Aorta (tissue), 5 donors: ENCODE data around the gene HLA-DMB. TPM values are rescaled to one million over a fixed set of nuclear protein-coding genes. Genes with fewer than 3 reads are reported as not detected.

Experiments used
- ATAC-seq: fragments of 200-7000 bp; cut with Tn5 transposase; one replicate; pipeline ENCODE4 v1.9.1; 2022; ENCODE audit warnings: moderate library complexity; ENCODE audit not compliant: low FRiP score
- DNase-seq, 2 donors: peaks; one replicate each; pipeline ENCODE4 v3.0.0-alpha.2; 2020
- H3K27ac ChIP-seq, 2 donors: one replicate each; pipeline ENCODE4 v1.5.1; 2013; ENCODE audit warnings: low read length in 2 of 2, mild to moderate bottlenecking in 2 of 2, moderate library complexity in 2 of 2, control low read depth in 1 of 2, inconsistent platforms in 1 of 2, low read depth in 1 of 2
- H3K27me3 ChIP-seq, 2 donors: one replicate each; pipeline ENCODE4 v1.6.1; 2013; ENCODE audit warnings: control low read depth in 1 of 2, low read length in 1 of 2, mild to moderate bottlenecking in 1 of 2, moderate library complexity in 1 of 2; ENCODE audit not compliant: insufficient read depth in 2 of 2, control insufficient read depth in 1 of 2
- H3K36me3 ChIP-seq, 2 donors: one replicate each; pipeline ENCODE4 v1.6.1; 2013; ENCODE audit warnings: control low read depth in 1 of 2, low read length in 1 of 2, mild to moderate bottlenecking in 1 of 2; ENCODE audit not compliant: insufficient read depth in 2 of 2, control insufficient read depth in 1 of 2
- H3K4me1 ChIP-seq, 2 donors: one replicate each; pipeline ENCODE4 v1.6.1; 2013; ENCODE audit warnings: low read length in 2 of 2, control low read depth in 1 of 2, mild to moderate bottlenecking in 1 of 2, moderate library complexity in 1 of 2; ENCODE audit not compliant: insufficient read depth in 2 of 2, control insufficient read depth in 1 of 2
- H3K4me3 ChIP-seq, 2 donors: one replicate each; pipeline ENCODE4 v1.5.1; 2013; ENCODE audit warnings: low read length in 2 of 2, control low read depth in 1 of 2, mild to moderate bottlenecking in 1 of 2
- H3K9me3 ChIP-seq: one replicate; pipeline ENCODE4 v1.6.1; 2013; ENCODE audit warnings: mild to moderate bottlenecking, low read length; ENCODE audit not compliant: control insufficient read depth
- WGBS, 2 donors: extraction: QIAGEN DNeasy Blood & Tissue Kit; methylation state at CpG; one replicate each; pipeline ENCODE4 v1.1.7; 2013; 5-methylcytosine and 5-hydroxymethylcytosine counted together
- intact Hi-C, 2 donors: fragments of 100-400 bp; cut with DNase I; formaldehyde crosslinking; loops; one replicate each; pipeline versions ENCODE4 v1.14.2 to v1.15.0; 2022
- polyA plus RNA-seq, 2 donors: library from polyadenylated mRNA; stranded (reverse); fragments of 200-250 nt; gene quantifications; one replicate each; pipeline ENCODE4 v1.2.3, GENCODE V29; 2013
- total RNA-seq, 2 donors: library from RNA; stranded (reverse); fragmentation: NEBNext Ultra II Directional; extraction: Animal tissue kit (Norgen Biotek cat#: 25700); gene quantifications; one replicate each; pipeline ENCODE4 v1.2.1, GENCODE V29; 2021
- donor health status: healthy with polysubstance abuse.
- donor health status: Bipolar disorder and iron deficiency.
- donor health status: DM: no; HTN: no; CAD: no.
- donor health status: DM: no; HTN: no; CAD: no.
- donor health status: DM: yes; HTN: yes; CAD: no.

HLA-DMB gene
- total and polyA plus RNA-seq, 4 donors = 3.6 to 73.1 (median 27.9) TPM

- H3K27me3 ChIP-seq = no peaks in the 10 kb centered on the region
- no peaks in the 10 kb centered on the region for H3K4me1 ChIP-seq
- DNase-seq = no peak
- no peak overlapping the region for H3K4me3 ChIP-seq
- no peaks in the 10 kb centered on the region for H3K9me3 ChIP-seq
- no peak overlapping the region for H3K27ac ChIP-seq
- ATAC-seq = no peak
- intact Hi-C loops = no loop called here
- WGBS, 2 donors = 57 to 64% methylated on average over 1 of the region's 1 CpG
- no peaks in the 10 kb centered on the region for H3K36me3 ChIP-seq
These were observed 27.9 kb downstream of the HLA-DMB start for GRCh38 chr6:32912951-32913350.

GRCh38 chr6:32908897-32909296 lies 31.9 kb downstream of the HLA-DMB start:
- intact Hi-C loops = no loop called here
- WGBS, 2 donors = 80 to 88% methylated on average over 2 of the region's 2 CpGs
- no peak for ATAC-seq

DNA sequence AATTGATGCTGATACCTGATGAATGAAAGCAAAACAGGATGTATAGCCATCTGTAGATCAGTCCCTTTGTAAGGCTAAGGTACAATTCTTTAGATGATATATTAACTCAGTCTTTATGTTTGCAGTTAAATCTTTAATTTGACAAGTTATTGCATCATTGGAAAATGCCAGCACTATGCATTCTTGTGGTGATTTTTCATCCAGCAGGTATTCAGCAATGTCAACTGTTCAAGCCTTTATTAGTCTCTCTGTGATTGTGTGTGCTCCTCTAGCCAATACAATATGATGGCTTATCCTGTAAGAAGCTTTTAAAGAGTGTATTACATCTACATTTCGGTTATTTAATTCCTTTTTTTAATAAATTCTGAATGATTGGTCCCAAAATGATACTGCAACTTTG lies 34.3 kb downstream of the HLA-DMB start:
- H3K9me3 ChIP-seq = no peaks in the 10 kb centered on the region
- 76 to 90% methylated on average over 1 of the region's 1 CpG for WGBS, 2 donors
- H3K36me3 ChIP-seq = no peaks in the 10 kb centered on the region
- no peak overlapping the region for H3K4me3 ChIP-seq
- ATAC-seq (no peak), DNase-seq (no peak)
- H3K27me3 ChIP-seq = no peaks in the 10 kb centered on the region
- intact Hi-C loops = no loop called here
- no peak overlapping the region for H3K27ac ChIP-seq
- H3K4me1 ChIP-seq = no peaks in the 10 kb centered on the region

More at GRCh38 chr6:32908897-32909296, 31.9 kb downstream of the HLA-DMB start:
- no peaks in the 10 kb centered on the region for H3K36me3 ChIP-seq
- no peak for DNase-seq
- no peaks in the 10 kb centered on the region for H3K27me3 ChIP-seq
- H3K9me3 ChIP-seq = no peaks in the 10 kb centered on the region
- H3K4me1 ChIP-seq = no peaks in the 10 kb centered on the region
- H3K27ac ChIP-seq = no peak overlapping the region
- no peak overlapping the region for H3K4me3 ChIP-seq

- intact Hi-C loops = no loop called here
- Histone ChIP-seq H3K4me3 (no peak overlapping the region), H3K4me1 (no peaks in the 10 kb centered on the region), H3K36me3 (no peaks in the 10 kb centered on the region), H3K27me3 (no peaks in the 10 kb centered on the region), H3K9me3 (no peaks in the 10 kb centered on the region), H3K27ac (no peak overlapping the region)
- WGBS, 2 donors = 82 to 89% methylated on average over 2 of the region's 2 CpGs
- DNase-seq (no peak), ATAC-seq (no peak)
These were observed 35.8 kb downstream of the HLA-DMB start for GRCh38 chr6:32905078-32905477.

- Histone ChIP-seq H3K27me3 (no peaks in the 10 kb centered on the region), H3K36me3 (no peaks in the 10 kb centered on the region), H3K4me3 (no peak overlapping the region), H3K9me3 (no peaks in the 10 kb centered on the region), H3K27ac (no peak overlapping the region), H3K4me1 (no peaks in the 10 kb centered on the region)
- ATAC-seq = no peak
- intact Hi-C loops = no loop called here
- no peak for DNase-seq
These were observed 36.9 kb downstream of the HLA-DMB start for GRCh38 chr6:32903952-32904351.

- intact Hi-C loops = loop anchor here in 1 of 2 donors (5.0 kb wide), 1 partner anchor 47 kb away; the partner anchor contains the start of gene HLA-DMB
- H3K9me3 ChIP-seq = no peaks in the 10 kb centered on the region
- H3K36me3 ChIP-seq = peaks cover 0 to 2% of the 10 kb centered on the region in 2 donors
- peak; percentile 23 for ATAC-seq
- no peaks in the 10 kb centered on the region for H3K27me3 ChIP-seq
- H3K27ac ChIP-seq = no peak overlapping the region
- DNase-seq = no peak
- peak overlapping the region; percentile 52 to 78 for H3K4me3 ChIP-seq
- 0 to 1% methylated on average over 8 of the region's 8 CpGs for WGBS, 2 donors
- H3K4me1 ChIP-seq = no peaks in the 10 kb centered on the region
These were observed 45.9 kb downstream of the HLA-DMB start for GRCh38 chr6:32895006-32895345.

DNA sequence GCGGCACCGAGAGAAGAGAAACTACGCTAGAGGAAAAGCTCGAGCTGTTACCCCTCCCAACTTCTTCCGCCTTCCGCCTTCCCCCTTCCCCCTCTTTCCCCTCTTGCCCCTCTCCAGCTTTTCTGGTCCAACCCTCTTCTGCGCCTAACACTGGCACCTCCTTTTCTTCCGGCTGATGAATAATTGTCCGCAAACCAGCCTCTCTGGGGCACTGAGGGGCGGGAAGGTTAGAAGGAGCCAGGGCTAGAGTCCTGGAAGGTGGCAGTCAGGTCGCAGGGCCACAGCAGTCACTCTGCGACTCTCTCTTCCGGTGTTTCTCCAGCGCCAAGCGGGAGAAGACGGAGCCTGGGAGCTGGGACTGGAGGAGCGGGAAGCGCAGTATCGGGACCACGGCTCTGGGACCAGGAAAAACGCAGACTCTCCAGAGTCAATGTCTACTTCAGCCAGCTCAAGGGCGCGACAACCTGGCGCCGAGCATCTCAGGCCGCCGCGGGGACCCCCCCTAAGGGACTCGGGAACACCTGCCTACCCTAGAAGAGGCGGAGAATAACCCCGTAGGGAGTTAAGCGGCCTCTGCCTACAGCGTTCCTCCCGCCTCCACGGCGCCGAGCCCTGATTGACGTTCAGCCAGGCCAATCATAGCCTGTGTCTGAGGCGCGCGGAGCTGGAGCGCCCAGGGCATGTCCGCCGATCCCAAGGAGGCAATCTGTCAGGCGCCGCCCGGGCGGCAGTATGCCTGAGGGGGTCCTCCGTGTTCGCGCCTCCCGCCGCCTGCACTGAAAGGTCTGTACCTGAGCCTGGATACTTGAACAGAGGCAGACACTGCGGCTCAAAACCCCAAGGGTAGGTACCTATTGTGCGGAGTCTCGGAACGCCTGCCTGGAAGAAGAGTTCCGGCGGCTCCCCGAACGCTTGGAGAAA lies 46.5 kb downstream of the HLA-DMB start:
- H3K4me3 ChIP-seq = peak overlapping the region; percentile 52 to 78
- H3K4me1 ChIP-seq = no peaks in the 10 kb centered on the region
- H3K27ac ChIP-seq = peak overlapping the region in 1 of 2 donors; percentile 49
- no peaks in the 10 kb centered on the region for H3K27me3 ChIP-seq
- peaks cover 0 to 2% of the 10 kb centered on the region in 2 donors for H3K36me3 ChIP-seq
- DNase-seq (peak; percentile 95 to 97), ATAC-seq (peak; percentile 100)
- H3K9me3 ChIP-seq = no peaks in the 10 kb centered on the region
- intact Hi-C loops = loop anchor here (5.0 kb wide), 2 partner anchors 38 to 48 kb away; partner anchors contain the start of gene HLA-DMB (in 1 of the 2)
- WGBS, 2 donors = 0 to 1% methylated on average over 60 to 61 of the region's 61 CpGs

GRCh38 chr6:32890831-32891230 lies 50.0 kb downstream of the HLA-DMB start:
- no peaks in the 10 kb centered on the region for H3K27me3 ChIP-seq
- 58 to 75% methylated on average over 1 of the region's 1 CpG for WGBS, 2 donors
- no peak overlapping the region for H3K4me3 ChIP-seq
- no peaks in the 10 kb centered on the region for H3K9me3 ChIP-seq
- no peak overlapping the region for H3K27ac ChIP-seq
- DNase-seq (no peak), ATAC-seq (no peak)
- no peaks in the 10 kb centered on the region for H3K4me1 ChIP-seq
- no peaks in the 10 kb centered on the region for H3K36me3 ChIP-seq
- intact Hi-C loops = loop anchor here in 1 of 2 donors (5.0 kb wide), 1 partner anchor 41 kb away; no protein-coding TSS in a partner anchor

GRCh38 chr6:32889533-32889932 lies 51.3 kb downstream of the HLA-DMB start:
- 78 to 80% methylated on average over 1 of the region's 1 CpG for WGBS, 2 donors
- Histone ChIP-seq H3K4me1 (no peaks in the 10 kb centered on the region), H3K27ac (no peak overlapping the region), H3K36me3 (no peaks in the 10 kb centered on the region), H3K4me3 (no peak overlapping the region), H3K9me3 (no peaks in the 10 kb centered on the region), H3K27me3 (no peaks in the 10 kb centered on the region)
- DNase-seq (no peak), ATAC-seq (no peak)
- intact Hi-C loops = no loop called here
